Mononuclear cell (primary cell): Measurements from ENCODE around the gene LELP1. TPM values are rescaled to one million over a fixed set of nuclear protein-coding genes. Genes with fewer than 3 reads are reported as not detected.
"Not testable (repeated sequence)": the region's sequence is repeated elsewhere in the genome, so short reads cannot be mapped to it uniquely, and the experiment has no call there.

Experiments used
- H3K27me3 ChIP-seq: 2 replicates; pipeline ENCODE4 v1.6.0; 2011; ENCODE audit warnings: low read length, control low read depth; ENCODE audit not compliant: insufficient read depth
- H3K4me1 ChIP-seq: 2 replicates; pipeline ENCODE4 v1.5.1; 2011; ENCODE audit warnings: mild to moderate bottlenecking, low read length, control low read depth; ENCODE audit not compliant: insufficient read depth
- H3K4me3 ChIP-seq: 2 replicates; pipeline ENCODE4 v1.5.1; 2011; ENCODE audit warnings: mild to moderate bottlenecking, low read length, moderate library complexity
- H3K9me3 ChIP-seq: 2 replicates; pipeline ENCODE4 v1.5.1; 2011; ENCODE audit warnings: low read depth, mild to moderate bottlenecking, control low read depth, low read length
- total RNA-seq: library from RNA; depleted of rRNA; stranded (reverse); fragments of >200 nt; gene quantifications from one replicate; pipeline ENCODE4 v1.2.3, GENCODE V29; 2012

LELP1 gene
- total RNA-seq, 1 donor: not detected

DNA sequence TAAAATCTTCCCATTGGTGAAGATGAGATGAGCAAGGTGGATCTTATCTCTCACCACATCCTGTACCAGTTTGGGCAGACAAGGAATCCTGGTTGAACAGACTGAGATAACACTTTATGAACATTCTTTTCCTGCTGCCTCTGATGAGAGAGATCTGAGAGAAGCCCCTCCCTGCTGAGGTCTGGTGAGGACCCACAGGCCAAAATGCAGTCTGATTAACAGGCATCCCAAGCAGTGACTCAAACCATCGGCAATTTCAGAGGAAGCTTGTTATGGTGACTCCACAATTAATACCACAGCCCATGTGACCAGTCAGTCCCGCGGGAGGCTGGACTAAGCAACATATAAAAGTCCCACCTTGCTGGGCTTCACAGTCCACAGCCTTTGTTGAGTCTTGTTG is 14.0 kb downstream of the LELP1 start, which contains the start of gene PRR9:
Gene PRR9 (plus strand): TSS at position 373 of the 400 bp plus-strand sequence. CDS start 561 bp downstream, outside the sequence.
- H3K27me3 ChIP-seq: no peaks in the 10 kb centered on the region
- no peak within 1 kb of the TSS for H3K4me3 ChIP-seq
- no peaks in the 10 kb centered on the region for H3K9me3 ChIP-seq
- no peaks in the 10 kb centered on the region for H3K4me1 ChIP-seq

DNA sequence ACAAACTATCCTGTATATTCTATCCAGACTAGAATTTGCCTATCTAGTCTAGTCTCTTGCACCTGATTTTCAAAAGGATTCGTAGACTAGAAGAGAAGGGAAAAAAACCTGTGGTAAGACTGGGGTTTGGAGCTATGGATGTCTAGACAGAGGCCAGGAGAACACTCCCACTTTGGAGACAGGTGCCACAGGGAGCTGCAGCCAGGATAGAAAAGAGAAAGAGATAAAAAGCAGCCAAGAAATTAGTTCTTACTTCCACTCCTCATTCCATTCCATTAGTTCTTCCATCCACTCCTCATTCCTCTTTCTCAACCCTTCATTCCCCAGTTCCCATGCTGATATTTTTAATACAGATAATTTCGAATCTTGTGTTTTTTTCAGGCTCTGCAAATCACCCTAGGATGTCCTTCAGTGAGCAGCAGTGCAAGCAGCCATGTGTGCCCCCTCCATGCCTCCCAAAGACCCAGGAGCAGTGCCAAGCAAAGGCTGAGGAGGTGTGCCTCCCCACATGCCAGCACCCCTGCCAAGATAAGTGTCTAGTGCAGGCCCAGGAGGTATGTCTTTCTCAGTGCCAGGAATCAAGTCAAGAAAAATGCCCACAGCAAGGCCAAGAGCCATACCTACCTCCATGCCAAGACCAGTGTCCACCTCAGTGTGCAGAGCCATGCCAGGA is 14.7 kb downstream of the LELP1 start:
- Histone ChIP-seq H3K4me1 (no peaks in the 10 kb centered on the region), H3K9me3 (no peaks in the 10 kb centered on the region), H3K27me3 (no peaks in the 10 kb centered on the region), H3K4me3 (no peak overlapping the region)

DNA sequence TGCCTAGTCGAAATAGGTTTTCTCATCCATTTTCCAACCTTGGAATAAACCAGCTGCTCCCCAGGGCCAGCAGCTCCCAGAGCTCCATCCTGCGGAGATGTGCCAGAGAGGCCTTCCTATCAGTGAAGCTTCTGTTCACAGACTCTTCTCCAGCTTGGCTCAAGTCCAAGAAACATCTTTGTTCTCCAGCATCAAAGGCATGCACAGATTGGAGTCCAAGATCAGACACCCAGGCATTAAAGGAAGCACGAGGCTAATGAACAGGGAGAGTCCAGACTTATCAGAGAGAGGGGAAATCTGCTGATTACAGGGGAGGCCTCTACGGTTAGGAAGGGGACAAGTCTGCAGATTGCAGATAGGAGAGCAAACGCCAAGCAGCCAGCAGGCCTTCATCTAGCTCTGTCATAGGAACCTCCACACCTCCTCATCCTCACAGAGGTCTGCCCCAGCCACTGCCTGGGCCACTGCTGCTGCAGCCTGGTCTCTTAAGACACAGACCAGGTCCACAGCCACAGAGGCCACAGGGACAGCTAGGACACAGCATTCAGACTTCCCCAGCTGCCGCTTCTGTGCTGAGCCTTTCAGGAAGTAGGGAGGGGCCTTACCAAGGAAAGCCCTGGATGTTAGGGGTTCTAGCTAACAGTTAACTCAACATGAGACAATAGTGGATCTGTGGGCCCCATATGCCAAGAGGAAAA is 17.5 kb downstream of the LELP1 start:
- Histone ChIP-seq H3K4me3 (no peak overlapping the region), H3K4me1 (no peaks in the 10 kb centered on the region), H3K27me3 (no peaks in the 10 kb centered on the region), H3K9me3 (no peaks in the 10 kb centered on the region)

DNA sequence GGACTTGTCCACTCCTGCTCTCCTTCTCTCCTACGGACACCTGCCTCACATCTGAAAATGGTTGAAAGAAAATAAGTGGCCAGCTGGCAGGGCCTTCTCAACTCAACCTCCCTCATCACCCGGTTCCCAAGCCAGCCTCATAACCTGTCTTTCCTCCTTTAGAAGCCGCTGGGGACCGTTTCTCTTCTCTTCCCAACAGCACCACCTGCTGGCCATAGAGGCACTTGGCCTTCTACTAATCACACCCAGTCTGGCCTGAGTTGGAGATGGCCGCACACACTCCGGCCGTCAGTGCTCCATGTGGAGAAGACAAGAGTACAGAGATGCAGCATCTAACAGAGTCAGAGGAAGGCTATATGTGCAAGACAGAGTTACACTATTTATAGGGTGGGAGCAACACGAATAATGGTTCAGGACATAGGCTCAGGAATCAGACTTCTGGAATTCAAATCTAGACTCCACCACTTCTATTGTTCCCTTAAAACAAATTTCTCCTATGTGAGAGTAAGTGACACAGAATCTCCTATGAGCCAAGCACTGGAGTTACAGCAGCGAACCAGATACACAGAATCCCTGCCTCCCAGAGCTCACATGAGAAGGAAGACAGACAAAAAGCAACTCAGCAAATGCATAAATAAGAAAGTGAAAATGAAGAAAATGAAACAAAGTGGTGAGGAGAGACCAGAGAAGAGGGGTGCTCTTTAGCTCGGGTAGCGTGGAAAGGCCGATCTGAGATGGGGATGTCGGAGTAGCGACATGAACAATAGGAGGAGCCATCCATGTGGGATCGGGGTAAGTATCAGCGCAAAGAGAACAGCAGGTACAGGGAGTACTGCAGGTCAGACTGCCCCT is 20.0 kb downstream of the LELP1 start:
- H3K27me3 ChIP-seq, H3K4me1 ChIP-seq, H3K4me3 ChIP-seq, H3K9me3 ChIP-seq: not testable (repeated sequence)

DNA sequence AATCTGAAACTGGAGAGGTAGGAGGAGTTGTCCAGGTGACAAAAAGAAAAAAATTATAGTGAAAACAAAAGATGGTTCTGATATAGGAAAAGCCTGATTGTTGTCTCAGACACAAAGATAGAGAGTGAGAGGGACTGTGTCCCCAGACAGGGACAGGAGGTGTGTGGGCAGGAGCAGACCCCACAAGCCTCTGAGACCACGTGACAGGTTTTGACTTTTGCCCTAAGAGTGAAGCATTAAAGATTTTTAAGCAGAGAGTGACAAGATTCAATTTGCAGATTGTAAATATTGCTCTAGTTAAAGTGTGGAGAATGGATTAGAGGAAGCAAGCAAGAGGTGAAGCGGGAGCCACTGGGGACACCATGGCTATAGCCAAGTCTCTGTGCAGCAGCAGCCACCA is 24.6 kb downstream of the LELP1 start:
- Histone ChIP-seq H3K4me3 (no peak overlapping the region), H3K27me3 (peaks cover 4% of the 10 kb centered on the region), H3K9me3 (no peaks in the 10 kb centered on the region), H3K4me1 (peaks cover 25% of the 10 kb centered on the region)

DNA sequence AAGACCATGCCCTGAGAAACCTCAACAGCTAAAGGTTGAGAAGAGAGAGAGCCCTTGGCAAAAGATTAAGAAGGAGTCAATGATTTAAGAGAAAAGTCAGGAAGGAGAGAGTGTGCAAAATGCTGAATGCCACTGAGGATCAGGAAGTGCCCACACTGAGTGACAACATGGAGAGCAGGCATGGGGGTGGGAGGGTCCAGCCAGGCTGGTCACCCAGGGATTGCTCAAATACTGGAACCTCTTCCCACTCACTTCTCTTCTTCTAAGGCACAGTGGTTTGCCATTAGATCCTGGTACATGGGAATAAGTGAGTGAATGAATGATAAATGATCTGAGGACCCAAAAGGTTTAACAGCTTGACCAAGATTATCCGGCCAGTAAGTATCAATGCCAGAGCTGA is 25.3 kb downstream of the LELP1 start:
- Histone ChIP-seq H3K27me3 (peaks cover 4% of the 10 kb centered on the region), H3K4me3 (no peak overlapping the region), H3K9me3 (no peaks in the 10 kb centered on the region), H3K4me1 (peaks cover 32% of the 10 kb centered on the region)

DNA sequence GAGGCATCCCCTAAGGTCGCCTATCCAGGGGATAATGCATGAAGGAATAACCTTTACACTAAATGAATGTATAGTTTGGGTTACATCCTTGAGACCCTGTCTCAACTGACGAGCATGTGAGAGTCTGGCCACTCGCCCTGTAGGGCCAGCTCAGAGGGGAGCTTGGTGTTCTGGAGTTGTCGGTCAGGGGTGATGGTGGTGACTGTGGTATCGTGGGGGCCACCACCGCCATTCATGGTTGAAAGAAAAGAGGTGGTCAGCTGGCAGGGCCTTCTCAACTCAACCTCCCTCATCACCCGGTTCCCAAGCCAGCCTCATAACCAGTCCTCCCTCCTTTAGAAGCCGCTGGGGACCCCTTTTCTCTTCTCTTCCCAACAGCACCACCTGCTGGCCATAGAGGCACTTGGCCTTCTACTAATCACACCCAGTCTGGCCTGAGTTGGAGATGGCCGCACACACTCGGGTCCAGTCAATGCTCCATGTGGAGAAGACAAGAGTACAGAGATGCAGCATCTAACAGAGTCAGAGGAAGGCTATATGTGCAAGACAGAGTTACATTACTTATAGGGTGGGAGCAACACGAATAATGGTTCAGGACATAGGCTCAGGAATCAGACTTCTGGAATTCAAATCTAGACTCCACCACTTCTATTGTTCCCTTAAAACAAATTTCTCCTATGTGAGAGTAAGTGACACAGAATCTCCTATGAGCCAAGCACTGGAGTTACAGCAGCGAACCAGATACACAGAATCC is 26.0 kb downstream of the LELP1 start:
- not testable (repeated sequence) for H3K27me3 ChIP-seq, H3K9me3 ChIP-seq, H3K4me3 ChIP-seq
- H3K4me1 ChIP-seq: peaks cover 33% of the 10 kb centered on the region

DNA sequence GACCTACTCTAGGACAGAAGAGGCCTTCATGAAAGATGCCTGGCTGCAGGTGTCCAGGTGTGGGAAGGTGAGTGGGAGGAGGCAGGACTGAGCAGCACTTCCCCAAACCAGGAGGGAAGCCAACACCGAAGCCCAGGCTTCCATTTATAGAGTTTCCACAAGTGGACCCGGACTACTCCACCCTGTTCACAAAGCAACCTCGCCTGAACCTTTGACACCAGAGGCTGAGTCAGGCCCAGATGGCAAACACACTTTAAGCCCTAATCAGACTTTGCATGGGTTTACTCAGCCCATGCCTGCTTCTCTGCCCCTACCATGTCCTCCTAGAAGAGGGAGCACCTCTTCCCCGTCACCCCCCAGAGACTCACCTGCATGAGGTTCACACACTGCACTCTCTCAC is 28.1 kb downstream of the LELP1 start:
- Histone ChIP-seq H3K9me3 (no peaks in the 10 kb centered on the region), H3K4me1 (peaks cover 33% of the 10 kb centered on the region), H3K4me3 (no peak overlapping the region), H3K27me3 (peaks cover 4% of the 10 kb centered on the region)

DNA sequence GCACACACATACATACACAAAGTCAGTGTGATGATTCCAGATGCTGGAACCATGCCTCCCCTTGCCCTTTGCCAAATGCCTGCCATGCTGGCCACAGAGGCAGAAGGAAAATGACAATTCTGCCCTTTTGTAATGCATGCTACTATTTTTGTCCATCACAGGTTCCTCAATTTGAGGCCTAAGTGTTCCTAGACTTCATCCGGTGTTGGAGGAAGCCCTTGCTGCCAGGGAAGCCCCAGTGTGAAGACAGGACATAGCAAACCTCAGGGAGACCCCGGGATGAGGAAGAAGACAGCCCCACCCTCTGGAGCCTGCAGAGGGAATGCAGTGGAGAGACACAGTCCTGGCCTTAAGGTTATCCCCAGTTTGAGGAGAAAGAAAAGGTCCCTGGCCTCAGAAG is 28.6 kb downstream of the LELP1 start:
- Histone ChIP-seq H3K4me3 (no peak overlapping the region), H3K27me3 (peaks cover 4% of the 10 kb centered on the region), H3K4me1 (peaks cover 33% of the 10 kb centered on the region), H3K9me3 (no peaks in the 10 kb centered on the region)

DNA sequence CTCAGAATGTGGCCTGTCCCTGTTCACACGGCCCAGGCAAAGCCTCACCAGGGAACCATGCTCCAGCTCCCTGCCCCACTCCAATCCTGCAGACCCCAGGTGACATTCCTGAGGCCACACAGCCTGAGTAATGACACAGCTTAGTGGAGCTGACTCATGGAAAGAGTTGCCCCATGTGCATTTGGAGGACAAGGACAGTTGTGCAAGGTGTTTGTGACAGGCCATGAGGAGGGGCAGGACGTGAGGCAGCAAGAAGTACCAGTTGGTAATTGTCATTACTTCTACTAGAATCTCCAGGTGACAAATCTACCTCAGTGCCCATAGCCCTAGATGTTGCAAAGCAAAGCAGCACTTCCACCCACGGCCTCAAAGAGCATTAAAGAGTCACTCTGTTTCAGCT is 29.3 kb downstream of the LELP1 start:
- Histone ChIP-seq H3K4me1 (peaks cover 33% of the 10 kb centered on the region), H3K27me3 (peaks cover 6% of the 10 kb centered on the region), H3K4me3 (no peak overlapping the region), H3K9me3 (no peaks in the 10 kb centered on the region)

DNA sequence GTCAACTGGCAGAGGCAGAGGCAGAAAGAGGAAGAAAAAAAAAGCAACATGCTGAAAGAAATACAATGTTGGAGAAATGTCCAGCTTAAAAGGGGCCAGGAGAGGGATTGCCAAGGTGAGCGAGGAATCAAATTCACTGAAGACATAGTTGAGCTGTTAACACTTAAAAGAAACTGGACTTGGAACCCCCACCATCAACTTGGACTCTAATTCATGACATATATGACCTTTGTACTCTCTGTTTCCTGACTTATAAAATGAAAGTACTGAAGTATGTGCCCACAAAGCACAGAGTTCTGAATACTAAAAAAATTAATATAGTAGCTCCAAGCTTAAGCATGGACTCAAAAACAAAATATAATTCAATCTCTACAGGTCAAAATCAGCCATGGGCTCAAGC is 30.2 kb downstream of the LELP1 start:
- Histone ChIP-seq H3K4me3 (no peak overlapping the region), H3K9me3 (no peaks in the 10 kb centered on the region), H3K27me3 (peaks cover 5% of the 10 kb centered on the region), H3K4me1 (peaks cover 33% of the 10 kb centered on the region)

DNA sequence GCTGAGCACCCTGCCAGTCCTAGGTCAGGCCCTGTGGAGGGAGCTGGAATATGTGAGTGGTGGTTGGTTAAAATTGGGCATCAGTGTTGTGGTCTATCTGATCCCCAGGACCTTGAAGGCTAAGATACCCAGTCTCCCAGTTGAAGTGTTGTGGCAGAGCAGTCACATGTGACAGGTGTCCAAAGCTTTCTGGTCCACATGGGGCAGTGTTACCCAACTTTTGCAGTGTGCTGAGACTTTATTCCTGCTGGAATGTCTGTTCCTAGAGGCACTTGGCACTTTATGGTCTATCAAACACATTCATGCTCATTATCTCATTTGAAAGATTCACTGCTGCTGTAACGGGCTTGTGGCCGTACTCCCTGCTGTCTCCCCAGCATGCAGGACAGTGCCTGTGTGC is 35.3 kb downstream of the LELP1 start:
- no peak overlapping the region for H3K4me3 ChIP-seq
- H3K27me3 ChIP-seq: peaks cover 3% of the 10 kb centered on the region
- H3K4me1 ChIP-seq: peaks cover under 1% of the 10 kb centered on the region
- no peaks in the 10 kb centered on the region for H3K9me3 ChIP-seq

DNA sequence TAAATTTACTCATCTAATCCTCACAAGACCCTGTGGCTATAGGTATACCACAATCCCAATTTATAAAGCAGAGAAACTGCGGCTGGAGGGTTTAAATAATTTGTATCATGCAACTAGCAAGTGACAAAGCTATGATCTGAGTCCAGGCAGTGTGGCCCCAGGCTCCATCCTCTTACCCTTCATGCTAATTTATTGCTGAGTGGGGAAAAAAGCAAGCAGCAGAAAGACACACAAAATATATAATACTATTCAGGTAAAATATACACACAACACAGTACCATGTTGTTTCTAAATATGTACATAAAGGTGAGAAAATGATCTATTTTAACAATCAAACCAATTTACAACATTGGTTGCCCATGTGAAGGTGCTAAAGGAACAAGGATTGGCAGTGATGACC is 38.9 kb downstream of the LELP1 start:
- H3K4me1 ChIP-seq: no peaks in the 10 kb centered on the region
- no peak overlapping the region for H3K4me3 ChIP-seq
- H3K27me3 ChIP-seq: peaks cover 3% of the 10 kb centered on the region
- H3K9me3 ChIP-seq: no peaks in the 10 kb centered on the region

DNA sequence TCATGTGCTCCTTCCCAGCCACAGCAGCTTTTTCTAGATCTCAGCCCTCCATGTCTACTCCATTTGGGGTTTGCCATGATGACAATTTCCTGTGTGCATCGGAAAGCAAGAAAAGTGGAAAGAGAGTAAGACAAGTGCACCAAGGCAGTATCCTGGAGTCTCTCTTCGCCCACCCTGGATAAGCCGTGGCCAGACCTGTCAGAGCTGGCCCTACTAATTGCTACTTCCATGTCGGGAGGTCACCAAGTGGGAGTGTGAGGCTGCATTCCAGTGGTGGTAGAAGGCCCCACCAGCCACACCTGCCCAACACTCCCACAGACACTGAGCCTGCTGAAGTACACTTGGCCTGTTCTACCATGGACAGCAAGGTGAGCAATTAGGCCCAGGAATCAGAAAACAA is 42.2 kb downstream of the LELP1 start:
- peaks cover 4% of the 10 kb centered on the region for H3K27me3 ChIP-seq
- H3K4me3 ChIP-seq: no peak overlapping the region
- no peaks in the 10 kb centered on the region for H3K9me3 ChIP-seq
- H3K4me1 ChIP-seq: no peaks in the 10 kb centered on the region

DNA sequence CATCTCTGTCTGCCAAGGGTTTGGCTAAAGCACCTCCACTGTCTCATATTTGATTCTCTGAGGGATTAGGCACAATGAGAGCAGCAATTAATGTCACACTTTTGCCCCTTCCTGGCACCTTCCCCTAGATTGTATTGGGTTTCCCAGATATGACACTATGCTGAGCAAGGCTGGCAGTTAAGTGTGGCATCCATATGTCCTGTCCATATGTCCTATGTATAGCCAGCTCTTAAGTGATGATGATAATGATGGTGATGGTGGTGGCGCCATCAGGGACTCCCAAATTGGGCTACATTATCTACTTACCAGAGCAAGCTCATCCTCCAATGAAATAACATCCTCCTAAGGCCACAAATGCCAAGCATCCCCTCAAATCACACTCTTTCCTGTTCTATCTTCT is 42.8 kb downstream of the LELP1 start:
- Histone ChIP-seq H3K4me3 (no peak overlapping the region), H3K27me3 (peaks cover 4% of the 10 kb centered on the region), H3K9me3 (no peaks in the 10 kb centered on the region), H3K4me1 (no peaks in the 10 kb centered on the region)
